Measurements from ENCODE around the gene PSMB10. TPM values are rescaled to one million over a fixed set of nuclear protein-coding genes. Genes with fewer than 3 reads are reported as not detected.

Gene PSMB10
- total RNA-seq, 2 donors from 2014 or later, result 54.9 to 64.5 TPM

Other genes with a start within 250 kb of the PSMB10 start
- gene GFOD2, start 217.5 kb downstream of the PSMB10 start, total RNA-seq, result 10 to 100 TPM; 10.1 to 11.7 TPM
- 10 to 100 TPM; 10.9 to 14.3 TPM for gene RANBP10, start 130.3 kb downstream of the PSMB10 start, total RNA-seq
- under 1 TPM; 0.55 to 0.74 TPM for gene TSNAXIP1, start 130.0 kb downstream of the PSMB10 start, total RNA-seq
- 10 to 100 TPM; 24.5 to 24.7 TPM for gene THAP11, start 94.5 kb downstream of the PSMB10 start, total RNA-seq
- 10 to 100 TPM; 59.8 to 73.9 TPM for gene NUTF2, start 89.9 kb downstream of the PSMB10 start, total RNA-seq
- gene CENPT, start 89.2 kb downstream of the PSMB10 start, total RNA-seq, result 10 to 100 TPM; 22.1 to 22.2 TPM
- 10 to 100 TPM; 23.3 to 31.5 TPM for gene EDC4, start 63.8 kb downstream of the PSMB10 start, total RNA-seq
- gene NRN1L, start 52.0 kb downstream of the PSMB10 start, total RNA-seq, result under 1 TPM in 1 of 2 donors, not detected in 1; 0.50 TPM
- 10 to 100 TPM; 21.0 to 27.3 TPM for gene PSKH1, start 43.6 kb downstream of the PSMB10 start, total RNA-seq
- under 1 TPM; 0.76 to 0.97 TPM for gene CTRL, start 5.0 kb downstream of the PSMB10 start, total RNA-seq
- 10 to 100 TPM; 12.8 to 22.6 TPM for gene LCAT, start 7.3 kb upstream of the PSMB10 start, total RNA-seq
- 10 to 100 TPM; 52.0 to 98.2 TPM for gene SLC12A4, start 31.8 kb upstream of the PSMB10 start, total RNA-seq
- not detected for gene DPEP3, start 43.6 kb upstream of the PSMB10 start, total RNA-seq
- gene DPEP2, start 62.6 kb upstream of the PSMB10 start, total RNA-seq, result 1 to 10 TPM; 1.1 to 2.7 TPM
- not detected for gene DPEP2NB, start 79.1 kb upstream of the PSMB10 start, total RNA-seq
- gene DDX28, start 86.4 kb upstream of the PSMB10 start, total RNA-seq, result 1 to 10 TPM; 7.2 to 8.4 TPM
- 1 to 10 TPM; 6.9 to 7.2 TPM for gene DUS2, start 86.4 kb upstream of the PSMB10 start, total RNA-seq
- gene NFATC3, start 148.5 kb upstream of the PSMB10 start, total RNA-seq, result 10 to 100 TPM; 25.9 to 28.9 TPM